ENCODE results near the gene GLI3. TPM values are rescaled to one million over a fixed set of nuclear protein-coding genes. Genes with fewer than 3 reads are reported as not detected.

The GLI3 gene
- total and polyA plus RNA-seq, 2 of the 8 experiments (the other 6 are each of a cell fraction or from before 2014, with no cell fraction given) = 8.0 to 31.1 TPM

GRCh38 chr7:42167206-42167605 lies 69.8 kb downstream of the GLI3 start (continued):
- TF ChIP-seq SIX5 (IDR thresholded peaks at IDR 0.05; ENCODE audit: low read depth, low read length) (no peak), CBX8 (IDR thresholded peaks at IDR 0.05; ENCODE audit: borderline replicate concordance, low read depth, low read length) (no peak), RBBP5 (IDR thresholded peaks at IDR 0.05; ENCODE audit: borderline replicate concordance, low read depth, low read length) (no peak)
